K562 (cell line): ENCODE measurements around the gene CCNA1. TPM values are rescaled to one million over a fixed set of nuclear protein-coding genes. Genes with fewer than 3 reads are reported as not detected.

Experiments
- ATAC-seq: fragments of 200-7000 bp; cut with Tn5 transposase; 3 replicates; pipeline ENCODE4 v1.9.1; 2020; ENCODE audit warnings: moderate library complexity
- BruUV-seq: library from RNA; stranded (reverse); fragments of 400-500 nt; replicated peaks from 2 replicates; lab custom pipeline; 2021; lab: Mats Ljungman, UMichigan
- CTCF ChIA-PET: fragments of 300-600 bp; formaldehyde crosslinking; extraction: SDS; loops from one replicate; lab custom pipeline; 2021; ENCODE audit warnings: low intra/inter-chr PET ratio; lab: Yijun Ruan, JAX
- POLR2A ChIA-PET: fragments of 300-600, 350-650 bp; sonication (Branson Sonifier 250); formaldehyde crosslinking; extraction: SDS; loops from one replicate; lab custom pipeline; 2021; ENCODE audit warnings: antibody characterized with exemption, inconsistent platforms; lab: Yijun Ruan, JAX
- DNase-seq, 4 experiments: peaks; one replicate each; pipeline versions ENCODE4 v3.0.0 to v3.0.0-alpha.2; 2011 to 2018; ENCODE audit warnings: low spot score in 3 of 4, mixed read lengths in 3 of 4; ENCODE audit errors: extremely low read depth in 1 of 4
- FAIRE-seq: peaks from 2 replicates; lab custom pipeline; 2011; peaks lifted over from hg19 to GRCh38; lab: Jason Lieb, UNC
- H2AFZ ChIP-seq: 2 replicates; pipeline ENCODE4 v1.6.0; 2011; ENCODE audit warnings: low read depth, low read length, control low read depth, inconsistent platforms
- H3K27ac ChIP-seq: fragments of 200-600 bp; 3 replicates; pipeline ENCODE4 v1.8.0; 2011; ENCODE audit warnings: low read depth, mild to moderate bottlenecking, control low read depth, inconsistent platforms, low read length, moderate library complexity, mixed read lengths; ENCODE audit errors: extremely low read depth
- H3K27me3 ChIP-seq, 2 experiments: fragments of 300-600 bp in 1 of 2; 2 replicates in 1 of 2; 3 replicates in 1 of 2; pipeline versions ENCODE4 v1.6.0 to v1.8.0; 2011; ENCODE audit warnings: inconsistent platforms in 2 of 2, low read length in 2 of 2, mild to moderate bottlenecking in 1 of 2, mixed read lengths in 1 of 2, moderate library complexity in 1 of 2; ENCODE audit not compliant: control insufficient read depth in 2 of 2, insufficient read depth in 2 of 2
- H3K36me3 ChIP-seq: fragments of 300-600 bp; 3 replicates; pipeline ENCODE4 v1.8.0; 2011; ENCODE audit warnings: mild to moderate bottlenecking, low read length, inconsistent platforms; ENCODE audit not compliant: control insufficient read depth, insufficient read depth
- H3K4me1 ChIP-seq, 2 experiments: fragments of 200-600 bp in 1 of 2; replicated peaks in 1 of 2; 2 replicates in 1 of 2; 3 replicates in 1 of 2; pipeline versions ENCODE4 v1.5.1 to v1.8.0; 2011; ENCODE audit warnings: inconsistent platforms in 2 of 2, low read length in 2 of 2, mild to moderate bottlenecking in 1 of 2, mixed read lengths in 1 of 2, moderate library complexity in 1 of 2; ENCODE audit not compliant: control insufficient read depth in 2 of 2, insufficient read depth in 2 of 2
- H3K4me2 ChIP-seq: 2 replicates; pipeline ENCODE4 v1.6.1; 2011; ENCODE audit warnings: low read length, control low read depth, inconsistent platforms, mixed read lengths; ENCODE audit not compliant: insufficient read depth
- H3K4me3 ChIP-seq: fragments of 200-600 bp; sonication (generic), shearing (Covaris generic); 2 replicates; pipeline ENCODE4 v1.5.1; 2016; ENCODE audit warnings: control low read depth, inconsistent platforms
- H3K79me2 ChIP-seq: fragments of 200-600 bp; 3 replicates; pipeline ENCODE4 v1.8.0; 2011; ENCODE audit warnings: low read length, inconsistent platforms; ENCODE audit not compliant: control insufficient read depth, insufficient read depth
- H3K9ac ChIP-seq, 2 experiments: 2 replicates each; pipeline versions ENCODE4 v1.6.0 to v1.6.1; 2011; ENCODE audit warnings: low read depth in 2 of 2, low read length in 2 of 2, control low read depth in 1 of 2, inconsistent platforms in 1 of 2, mild to moderate bottlenecking in 1 of 2, mixed read lengths in 1 of 2; ENCODE audit not compliant: insufficient read depth in 1 of 2
- H3K9me1 ChIP-seq: one replicate; pipeline ENCODE4 v1.6.0; 2011; ENCODE audit warnings: inconsistent platforms, mild to moderate bottlenecking, low read length, moderate library complexity; ENCODE audit not compliant: control insufficient read depth, insufficient read depth
- H3K9me3 ChIP-seq: replicated peaks from 2 replicates; pipeline ENCODE4 v1.5.1; 2011; ENCODE audit warnings: low read depth, low read length, inconsistent platforms; ENCODE audit not compliant: control insufficient read depth, insufficient read depth
- H4K20me1 ChIP-seq: replicated peaks from 2 replicates; pipeline ENCODE4 v1.6.1; 2011; ENCODE audit warnings: low read length, inconsistent platforms, mixed read lengths; ENCODE audit not compliant: control insufficient read depth, insufficient read depth
- BRD4 ChIP-seq: fragments of 200-600 bp; sonication (generic); IDR thresholded peaks from 2 replicates; pipeline ENCODE4 v1.6.1; 2017; ENCODE audit warnings: inconsistent platforms
- FOXJ2 ChIP-seq: fragments of 200-800 bp; sonication (Bioruptor generic); IDR thresholded peaks from 2 replicates; pipeline ENCODE4 v1.6.1; 2016; ENCODE audit warnings: missing genetic modification characterization, missing compliant biosample characterization
- KLF1 ChIP-seq: fragments of 450-650 bp; IDR thresholded peaks from 2 replicates; pipeline ENCODE4 v1.6.1; 2016; ENCODE audit warnings: missing genetic modification characterization, missing compliant biosample characterization
- PATZ1 ChIP-seq: fragments of 250-450 bp; sonication (Bioruptor Pico); IDR thresholded peaks from 2 replicates; pipeline ENCODE4 v1.5.0; 2020; ENCODE audit warnings: mild to moderate bottlenecking, borderline replicate concordance
- RNF2 ChIP-seq: sonication (generic); IDR thresholded peaks from 2 replicates; pipeline ENCODE4 v1.6.1; 2016
- TAF7 ChIP-seq: fragments of 450-650 bp; IDR thresholded peaks from 2 replicates; pipeline ENCODE4 v1.6.1; 2016; ENCODE audit warnings: missing genetic modification characterization, missing compliant biosample characterization
- TCF3 ChIP-seq: sonication (generic); formaldehyde crosslinking; IDR thresholded peaks from 2 replicates; pipeline ENCODE4 v1.4.0; 2020; ENCODE audit warnings: mild to moderate bottlenecking, missing genetic modification reagents
- ZEB2 ChIP-seq: fragments of 450-650 bp; IDR thresholded peaks from 2 replicates; pipeline ENCODE4 v1.6.1; 2016
- ZNF124 ChIP-seq: sonication (generic); formaldehyde crosslinking; IDR thresholded peaks from 2 replicates; pipeline ENCODE4 v1.8.1; 2022; ENCODE audit warnings: missing genetic modification reagents
- ZNF134 ChIP-seq: fragments of 250-450 bp; sonication (Bioruptor Pico); conservative IDR thresholded peaks from 2 replicates; pipeline ENCODE4 v1.4.0; 2020
- ZNF79 ChIP-seq: fragments of 250-450 bp; sonication (Bioruptor Pico); IDR thresholded peaks from 2 replicates; pipeline ENCODE4 v1.4.0; 2020; ENCODE audit warnings: low read depth, mild to moderate bottlenecking, moderate library complexity
- WGBS: fragments of 100-300 bp; shearing (Covaris generic); methylation state at CpG from one replicate; pipeline ENCODE4 v1.1.6; 2016; ENCODE audit warnings: low coverage, mixed read lengths; ENCODE audit not compliant: insufficient coverage; ENCODE audit errors: missing lambda C conversion rate; 5-methylcytosine and 5-hydroxymethylcytosine counted together
- in situ Hi-C: fragments of 300-500 bp; cut with MboI; formaldehyde crosslinking; loops from 4 replicates; pipeline ENCODE4 v1.15.0; 2018; ENCODE audit warnings: inconsistent platforms, mixed read lengths
- intact Hi-C: fragments of 100-400 bp; cut with micrococcal nuclease; formaldehyde crosslinking; loops from 2 replicates; pipeline ENCODE4 v1.14.2; 2022
- polyA plus RNA-seq, 8 experiments: library from polyadenylated mRNA; depleted of rRNA in 4 of 8; stranded (reverse) in 5 of 8; unstranded in 3 of 8; fragments of >200 nt; fragmentation: Nextera tagmentation in 2 of 8; fragmentation: Illumina TruSeq in 1 of 8; extraction: Ambion mirVana in 2 of 8; extraction: Trizol in 1 of 8; gene quantifications; 2 replicates each; pipeline versions ENCODE4 v1.2.1 to v1.2.3, GENCODE V29; 2011 to 2014; ENCODE audit warnings: inconsistent platforms in 1 of 8, missing spikeins in 1 of 8
- total RNA-seq, 7 experiments: library from RNA; depleted of rRNA in 6 of 7; stranded (reverse); fragments of >200 nt in 6 of 7; fragmentation: Illumina TruSeq in 2 of 7; extraction: Trizol in 2 of 7; gene quantifications; 2 replicates each; pipeline versions ENCODE4 v1.2.1 to v1.2.3, GENCODE V29; 2011 to 2021; ENCODE audit warnings: low replicate concordance in 1 of 7
- TF ChIP-seq, protein P1 (sequence below): fragments of 250-450 bp; sonication (Bioruptor Pico); IDR thresholded peaks from 2 replicates; pipeline ENCODE4 v1.5.0; 2021; ENCODE audit warnings: mild to moderate bottlenecking, moderate library complexity
- TF ChIP-seq, protein P2 (sequence below): sonication (generic); formaldehyde crosslinking; IDR thresholded peaks from 2 replicates; pipeline ENCODE4 v1.8.1; 2023; ENCODE audit warnings: mild to moderate bottlenecking, missing genetic modification reagents

CCNA1 gene
- total and polyA plus RNA-seq, 9 of the 15 experiments (the other 6 are each of a cell fraction or from before 2014, with no cell fraction given) = 0.08 TPM; not detected in 8

DNA sequence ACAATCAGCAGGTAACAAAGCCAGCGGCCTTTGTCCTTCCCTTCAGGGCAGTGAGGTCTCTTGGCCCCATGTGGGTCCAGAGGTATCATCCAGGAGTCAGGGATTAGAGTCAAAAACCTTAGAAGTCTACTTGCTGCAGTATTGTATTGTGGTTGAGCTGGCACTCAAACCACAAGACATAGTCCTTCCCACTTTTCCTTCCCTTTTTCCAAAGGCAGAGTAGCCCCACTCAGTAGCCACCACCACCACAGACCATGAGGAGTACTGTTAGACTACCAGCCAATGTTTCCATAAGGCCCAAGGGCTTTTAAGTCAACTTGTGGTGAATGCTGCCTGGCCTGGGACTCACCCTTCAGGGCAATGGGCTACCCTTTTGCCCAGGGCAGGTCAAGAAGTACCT, 27.1 kb upstream of the CCNA1 start:
- Histone ChIP-seq H3K36me3 (no peaks in the 10 kb centered on the region), H3K4me1 (no peaks in the 10 kb centered on the region), H2AFZ (no peak overlapping the region), H3K27me3 (no peaks in the 10 kb centered on the region), H3K9me1 (no peaks in the 10 kb centered on the region), H3K79me2 (no peaks in the 10 kb centered on the region), H3K27ac (no peak overlapping the region)
- intact Hi-C loops = no loop called here
- ATAC-seq (no peak), DNase-seq (no peak)
- CTCF ChIA-PET = no interaction called here
- TF ChIP-seq TAF7 (tag) (no peak), ZNF79 (CRISPR knock-in tag) (no peak), KLF1 (tag) (no peak), ZNF134 (CRISPR knock-in tag) (no peak), RNF2 (no peak), BRD4 (no peak), TCF3 (CRISPR knock-in tag) (no peak), ZEB2 (no peak), ZNF124 (CRISPR knock-in tag) (no peak), PATZ1 (CRISPR knock-in tag) (no peak), FOXJ2 (tag) (no peak)
- TF ChIP-seq, protein P1, sequence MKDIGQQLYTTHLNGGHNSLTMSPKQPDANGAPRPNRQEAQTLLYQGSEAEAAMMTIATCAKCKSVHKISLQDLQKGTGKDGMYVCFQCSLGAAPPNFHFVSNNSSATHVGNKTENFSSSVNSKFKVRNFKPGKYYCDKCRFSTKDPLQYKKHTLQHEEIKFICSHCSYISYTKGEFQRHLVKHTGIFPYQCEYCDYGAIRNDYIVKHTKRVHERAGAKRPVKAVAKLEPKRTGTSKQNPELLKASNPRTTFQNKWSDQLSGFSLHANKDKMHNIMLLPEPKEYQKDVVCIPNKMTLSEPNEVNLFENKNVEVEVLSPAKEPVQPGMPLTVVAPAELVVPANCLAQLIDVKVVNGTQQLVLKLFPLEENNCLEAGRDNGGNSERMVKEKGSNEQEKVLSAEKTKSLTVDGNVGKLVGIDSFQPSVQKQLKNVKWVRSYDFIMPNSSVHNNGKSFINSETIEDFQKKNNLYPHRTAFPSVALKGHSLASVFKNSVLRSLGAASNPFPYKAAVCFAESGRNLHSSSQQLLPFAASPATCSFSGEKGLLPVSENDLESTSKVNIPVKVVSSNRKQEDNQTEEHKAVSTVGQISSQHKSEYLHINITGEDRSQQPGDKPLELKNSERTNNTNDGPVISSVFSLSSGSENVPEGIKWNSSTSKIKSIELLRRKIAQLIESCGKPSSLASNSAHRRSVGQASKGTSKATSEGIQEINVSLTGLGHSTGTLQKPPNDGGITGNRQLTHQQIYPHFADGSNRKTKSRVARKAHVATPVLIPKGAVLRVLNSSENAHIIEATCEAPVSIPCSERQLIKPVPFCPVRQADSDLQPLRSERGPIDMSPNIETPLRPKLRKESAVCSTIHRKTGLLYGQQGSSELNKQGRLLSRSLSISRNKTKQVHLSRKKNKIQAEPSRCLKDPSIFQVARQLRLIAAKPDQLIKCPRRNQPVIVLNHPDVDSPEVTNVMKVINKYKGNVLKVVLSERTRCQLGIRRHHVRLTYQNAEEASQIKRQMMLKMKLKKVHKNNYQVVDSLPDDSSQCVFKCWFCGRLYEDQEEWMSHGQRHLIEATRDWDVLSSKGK (CRISPR knock-in tag) = no peak
- TF ChIP-seq, protein P2, sequence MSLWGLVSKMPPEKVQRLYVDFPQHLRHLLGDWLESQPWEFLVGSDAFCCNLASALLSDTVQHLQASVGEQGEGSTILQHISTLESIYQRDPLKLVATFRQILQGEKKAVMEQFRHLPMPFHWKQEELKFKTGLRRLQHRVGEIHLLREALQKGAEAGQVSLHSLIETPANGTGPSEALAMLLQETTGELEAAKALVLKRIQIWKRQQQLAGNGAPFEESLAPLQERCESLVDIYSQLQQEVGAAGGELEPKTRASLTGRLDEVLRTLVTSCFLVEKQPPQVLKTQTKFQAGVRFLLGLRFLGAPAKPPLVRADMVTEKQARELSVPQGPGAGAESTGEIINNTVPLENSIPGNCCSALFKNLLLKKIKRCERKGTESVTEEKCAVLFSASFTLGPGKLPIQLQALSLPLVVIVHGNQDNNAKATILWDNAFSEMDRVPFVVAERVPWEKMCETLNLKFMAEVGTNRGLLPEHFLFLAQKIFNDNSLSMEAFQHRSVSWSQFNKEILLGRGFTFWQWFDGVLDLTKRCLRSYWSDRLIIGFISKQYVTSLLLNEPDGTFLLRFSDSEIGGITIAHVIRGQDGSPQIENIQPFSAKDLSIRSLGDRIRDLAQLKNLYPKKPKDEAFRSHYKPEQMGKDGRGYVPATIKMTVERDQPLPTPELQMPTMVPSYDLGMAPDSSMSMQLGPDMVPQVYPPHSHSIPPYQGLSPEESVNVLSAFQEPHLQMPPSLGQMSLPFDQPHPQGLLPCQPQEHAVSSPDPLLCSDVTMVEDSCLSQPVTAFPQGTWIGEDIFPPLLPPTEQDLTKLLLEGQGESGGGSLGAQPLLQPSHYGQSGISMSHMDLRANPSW (CRISPR knock-in tag) = no peak
- TF ChIP-seq, all 486 proteins: peak for 0
- no peak for FAIRE-seq
- Histone ChIP-seq H3K4me2 (no peak overlapping the region), H3K9ac (no peak overlapping the region), H3K4me3 (no peak overlapping the region), H3K9me3 (no peaks in the 10 kb centered on the region), H4K20me1 (no peaks in the 10 kb centered on the region)
- in situ Hi-C loops = loop anchor here (25.0 kb wide), 2 partner anchors 418 to 432 kb away; no protein-coding TSS in a partner anchor
- POLR2A ChIA-PET = no interaction called here
- BruUV-seq = no TSS peak
- WGBS = 8% methylated on average over 1 of the region's 1 CpG
